Natural killer cell (primary cell): ENCODE measurements around the gene C11orf52. TPM values are rescaled to one million over a fixed set of nuclear protein-coding genes. Genes with fewer than 3 reads are reported as not detected.
"Not testable (repeated sequence)": the region's sequence is repeated elsewhere in the genome, so short reads cannot be mapped to it uniquely, and the experiment has no call there.

Experiments
- ATAC-seq, 3 donors: fragments of 150-1000 bp in 2 of 3; fragments of 200-7000 bp in 1 of 3; cut with Tn5 transposase; 1 replicate in 1 of 3; 2 replicates in 2 of 3; pipeline ENCODE4 v1.10.0; 2021; ENCODE audit warnings: mild to moderate bottlenecking in 2 of 3, moderate library complexity in 2 of 3
- DNase-seq, 2 donors: peaks; one replicate each; pipeline versions ENCODE4 v3.0.0 to v3.0.0-alpha.2; 2013 to 2021; ENCODE audit warnings: mixed read lengths in 1 of 2
- H3K27ac ChIP-seq: one replicate; pipeline ENCODE4 v1.5.1; 2013; ENCODE audit warnings: mild to moderate bottlenecking, low read length
- H3K27me3 ChIP-seq: one replicate; pipeline ENCODE4 v1.6.1; 2013; ENCODE audit warnings: low read length; ENCODE audit not compliant: control insufficient read depth, insufficient read depth
- H3K36me3 ChIP-seq: one replicate; pipeline ENCODE4 v1.6.1; 2013; ENCODE audit warnings: low read length; ENCODE audit not compliant: control insufficient read depth, insufficient read depth
- H3K4me1 ChIP-seq: one replicate; pipeline ENCODE4 v1.6.1; 2013; ENCODE audit warnings: low read length; ENCODE audit not compliant: control insufficient read depth, insufficient read depth
- H3K4me3 ChIP-seq: one replicate; pipeline ENCODE4 v1.5.1; 2013; ENCODE audit warnings: low read length
- H3K9me3 ChIP-seq: one replicate; pipeline ENCODE4 v1.6.1; 2013; ENCODE audit warnings: low read length; ENCODE audit not compliant: control insufficient read depth, insufficient read depth
- H3K27ac Mint-ChIP-seq, 2 donors: one replicate each; pipeline ENCODE4 v1.8.0; 2022; ENCODE audit warnings: mild to moderate bottlenecking in 2 of 2, mixed read lengths in 2 of 2, moderate library complexity in 1 of 2
- H3K27me3 Mint-ChIP-seq, 2 donors: one replicate each; pipeline ENCODE4 v1.8.0; 2022; ENCODE audit warnings: low read depth in 2 of 2, mixed read lengths in 2 of 2
- H3K36me3 Mint-ChIP-seq: one replicate; pipeline ENCODE4 v1.8.0; 2022; ENCODE audit warnings: mixed read lengths
- H3K4me1 Mint-ChIP-seq, 2 donors: one replicate each; pipeline ENCODE4 v1.8.0; 2022; ENCODE audit warnings: mixed read lengths in 2 of 2
- H3K4me3 Mint-ChIP-seq: one replicate; pipeline ENCODE4 v1.8.0; 2022; ENCODE audit warnings: mild to moderate bottlenecking, moderate library complexity, mixed read lengths
- H3K9me3 Mint-ChIP-seq, 2 donors: one replicate each; pipeline ENCODE4 v1.8.0; 2022; ENCODE audit warnings: mixed read lengths in 2 of 2
- CTCF ChIP-seq: fragments of 200-600 bp; IDR thresholded peaks from one replicate; pipeline ENCODE4 v1.8.0; 2022; ENCODE audit warnings: antibody characterized with exemption
- WGBS: methylation state at CpG from one replicate; pipeline ENCODE4 v1.1.7; 2013; ENCODE audit warnings: missing lambda C conversion rate; ENCODE audit not compliant: insufficient coverage; 5-methylcytosine and 5-hydroxymethylcytosine counted together
- intact Hi-C: fragments of 100-400 bp; cut with micrococcal nuclease; formaldehyde crosslinking; loops from one replicate; pipeline ENCODE4 v1.14.2; 2022
- total RNA-seq, 4 donors: library from RNA; stranded (reverse); fragments of 120-200 nt in 1 of 4; gene quantifications; one replicate each; pipeline versions ENCODE4 v1.2.3 to v1.2.4, GENCODE V29; 2013 to 2022

The C11orf52 gene
- total RNA-seq, 3 donors from 2014 or later (not counting 1 experiment from before 2014, with no cell fraction given), result not detected

- no peaks in the 10 kb centered on the region for H3K36me3 Mint-ChIP-seq
- peak within 1 kb of the TSS; percentile 99 for H3K27ac ChIP-seq
- intact Hi-C loops, result loop anchor here (1.0 to 2.0 kb wide), 6 partner anchors 8 to 207 kb away; partner anchors contain the start of genes ALG9, PPP2R1B, SDHD and TIMM8B
- ATAC-seq, result peak; percentile 87 to 94 (median 87)
- H3K4me1 Mint-ChIP-seq, result peaks cover 19 to 24% of the 10 kb centered on the region in 2 donors
- under 1% methylated on average over 55 of the region's 55 CpGs for WGBS
- peaks cover 13% of the 10 kb centered on the region for H3K4me1 ChIP-seq
- peak; percentile 99 for TF ChIP-seq CTCF
- H3K27me3 Mint-ChIP-seq, result no peaks in the 10 kb centered on the region
- peak within 1 kb of the TSS; percentile 98 to 100 for H3K27ac Mint-ChIP-seq
- H3K4me3 Mint-ChIP-seq, result peak within 1 kb of the TSS; percentile 99
- no peaks in the 10 kb centered on the region for H3K9me3 Mint-ChIP-seq
- H3K4me3 ChIP-seq, result peak within 1 kb of the TSS; percentile 78
- H3K36me3 ChIP-seq, result peaks cover 3% of the 10 kb centered on the region
- peak; percentile 94 to 98 for DNase-seq
- H3K9me3 ChIP-seq, result no peaks in the 10 kb centered on the region
- no peaks in the 10 kb centered on the region for H3K27me3 ChIP-seq
Observed at GRCh38 chr11:111878849-111879636, 39.7 kb upstream of the C11orf52 start, which contains the start of the genes CFAP68 and FDXACB1. TSS of gene CFAP68 (plus strand) at chr11:111879541. CDS start at chr11:111879561, 20 bp downstream. TSS of gene FDXACB1 (minus strand) at chr11:111879165. CDS start at chr11:111879132, 33 bp downstream.

- no peak for TF ChIP-seq CTCF
- Histone ChIP-seq H3K27ac (peak overlapping the region; percentile 99), H3K27me3 (no peaks in the 10 kb centered on the region), H3K4me3 (peak overlapping the region; percentile 78), H3K9me3 (no peaks in the 10 kb centered on the region), H3K4me1 (peaks cover 13% of the 10 kb centered on the region), H3K36me3 (peaks cover 3% of the 10 kb centered on the region)
- intact Hi-C loops, result loop anchor here (1.0 to 2.0 kb wide), 6 partner anchors 8 to 207 kb away; partner anchors contain the start of genes ALG9, PPP2R1B, SDHD and TIMM8B
- H3K4me3 Mint-ChIP-seq, result peak overlapping the region; percentile 99
- DNase-seq (no peak), ATAC-seq (no peak)
- H3K9me3 Mint-ChIP-seq, result no peaks in the 10 kb centered on the region
- H3K27ac Mint-ChIP-seq, result peak overlapping the region; percentile 98 to 100
- no peaks in the 10 kb centered on the region for H3K27me3 Mint-ChIP-seq
- WGBS, result 59% methylated on average over 6 of the region's 6 CpGs
- no peaks in the 10 kb centered on the region for H3K36me3 Mint-ChIP-seq
- peaks cover 19 to 24% of the 10 kb centered on the region in 2 donors for H3K4me1 Mint-ChIP-seq
Observed at GRCh38 chr11:111879637-111879960, 39.1 kb upstream of the C11orf52 start.

- no peak overlapping the region for H3K4me3 ChIP-seq
- intact Hi-C loops, result no loop called here
- Mint-ChIP-seq H3K4me1 (peaks cover 19 to 24% of the 10 kb centered on the region in 2 donors), H3K9me3 (no peaks in the 10 kb centered on the region), H3K27ac (no peak overlapping the region), H3K27me3 (no peaks in the 10 kb centered on the region), H3K4me3 (no peak overlapping the region), H3K36me3 (no peaks in the 10 kb centered on the region)
- TF ChIP-seq CTCF, result no peak
- no peaks in the 10 kb centered on the region for H3K27me3 ChIP-seq
- no peaks in the 10 kb centered on the region for H3K36me3 ChIP-seq
- H3K4me1 ChIP-seq, result peaks cover 13% of the 10 kb centered on the region
- no peak overlapping the region for H3K27ac ChIP-seq
- ATAC-seq, result no peak
- DNase-seq, result no peak
- WGBS, result 98% methylated on average over 4 of the region's 5 CpGs
- no peaks in the 10 kb centered on the region for H3K9me3 ChIP-seq
Observed at GRCh38 chr11:111882202-111882601, 36.5 kb upstream of the C11orf52 start.

- H3K4me1 ChIP-seq, DNase-seq, H3K27me3 Mint-ChIP-seq, ATAC-seq, H3K9me3 Mint-ChIP-seq, H3K27ac Mint-ChIP-seq, intact Hi-C loops, H3K27me3 ChIP-seq, H3K36me3 Mint-ChIP-seq, H3K9me3 ChIP-seq, H3K4me1 Mint-ChIP-seq, H3K27ac ChIP-seq, H3K36me3 ChIP-seq, H3K4me3 ChIP-seq, H3K4me3 Mint-ChIP-seq: not testable (repeated sequence)
- WGBS, result 100% methylated on average over 4 of the region's 4 CpGs
Observed at GRCh38 chr11:111885053-111885452, 33.7 kb upstream of the C11orf52 start.
